ENCODE results near the gene CREG2. TPM values are rescaled to one million over a fixed set of nuclear protein-coding genes. Genes with fewer than 3 reads are reported as not detected.

The CREG2 gene
- total RNA-seq, 4 donors from 2014 or later: not detected

GRCh38 chr2:101308432-101309210 lies 78.7 kb downstream of the CREG2 start, which contains the start of gene RNF149:
Gene RNF149 (minus strand): TSS chr2:101308701. CDS start chr2:101308588, 113 bp downstream.
- ATAC-seq: peak; percentile 77 to 86
- TF ChIP-seq, protein P1, sequence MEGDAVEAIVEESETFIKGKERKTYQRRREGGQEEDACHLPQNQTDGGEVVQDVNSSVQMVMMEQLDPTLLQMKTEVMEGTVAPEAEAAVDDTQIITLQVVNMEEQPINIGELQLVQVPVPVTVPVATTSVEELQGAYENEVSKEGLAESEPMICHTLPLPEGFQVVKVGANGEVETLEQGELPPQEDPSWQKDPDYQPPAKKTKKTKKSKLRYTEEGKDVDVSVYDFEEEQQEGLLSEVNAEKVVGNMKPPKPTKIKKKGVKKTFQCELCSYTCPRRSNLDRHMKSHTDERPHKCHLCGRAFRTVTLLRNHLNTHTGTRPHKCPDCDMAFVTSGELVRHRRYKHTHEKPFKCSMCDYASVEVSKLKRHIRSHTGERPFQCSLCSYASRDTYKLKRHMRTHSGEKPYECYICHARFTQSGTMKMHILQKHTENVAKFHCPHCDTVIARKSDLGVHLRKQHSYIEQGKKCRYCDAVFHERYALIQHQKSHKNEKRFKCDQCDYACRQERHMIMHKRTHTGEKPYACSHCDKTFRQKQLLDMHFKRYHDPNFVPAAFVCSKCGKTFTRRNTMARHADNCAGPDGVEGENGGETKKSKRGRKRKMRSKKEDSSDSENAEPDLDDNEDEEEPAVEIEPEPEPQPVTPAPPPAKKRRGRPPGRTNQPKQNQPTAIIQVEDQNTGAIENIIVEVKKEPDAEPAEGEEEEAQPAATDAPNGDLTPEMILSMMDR (IDR thresholded peaks at IDR 0.05 in 4 of 5, conservative IDR thresholded peaks at IDR 0.05 in 1 of 5): peak in 1 of 5 experiments; percentile 6
- peak; percentile 95 to 96 for TF ChIP-seq POLR2A (IDR thresholded peaks at IDR 0.05)
- in situ Hi-C loops (cut with MboI; ENCODE audit: low sequenced_read_pairs in 4 of 4): loop anchor here in 1 of 4 donors (10.0 kb wide), 1 partner anchor 54 kb away; the partner anchor contains the start of gene CNOT11
- Histone ChIP-seq H3K9me3 (no peaks in the 10 kb centered on the region), H3K27me3 (no peaks in the 10 kb centered on the region), H3K4me1 (peaks cover 26 to 40% of the 10 kb centered on the region in 2 donors), H3K36me3 (no peaks in the 10 kb centered on the region), H3K27ac (peak within 1 kb of the TSS; percentile 89 to 98 (median 94)), H3K4me3 (peak within 1 kb of the TSS; percentile 81 to 99 (median 90))
- intact Hi-C loops (cut with DNase I; ENCODE audit: low total_unique reads): loop anchor here (1.0 to 10.0 kb wide), 2 partner anchors 56 to 484 kb away; partner anchors contain the start of genes CNOT11 and NPAS2
- peak; percentile 85 to 89 for DNase-seq

DNA sequence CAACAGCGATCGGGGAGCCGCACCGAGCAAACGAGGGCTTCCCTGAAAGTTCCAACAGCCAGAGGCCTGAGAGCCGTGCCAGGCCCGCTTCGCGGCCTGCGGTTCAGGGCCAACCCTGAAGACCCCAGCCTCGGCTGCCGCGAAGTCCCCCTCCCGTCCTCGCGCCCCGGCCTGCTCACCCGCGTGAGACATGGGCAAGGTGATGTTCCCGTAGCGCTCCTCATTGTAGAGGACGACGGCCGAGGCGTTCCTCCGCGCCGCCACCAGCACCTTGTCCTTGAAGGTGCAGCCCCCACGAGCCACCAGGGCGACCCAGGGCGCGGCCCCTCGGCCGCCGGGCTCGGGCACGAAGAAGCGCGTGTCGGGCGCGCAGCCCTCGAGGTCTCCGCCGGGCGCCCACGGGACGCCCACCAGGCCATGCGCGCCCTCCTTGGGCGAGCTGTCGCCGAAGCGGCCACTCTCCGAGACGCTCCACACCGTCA lies 79.3 kb downstream of the CREG2 start:
- H3K27ac ChIP-seq: peak overlapping the region; percentile 89 to 98 (median 94)
- H3K27me3 ChIP-seq: no peaks in the 10 kb centered on the region
- DNase-seq (peak in 1 of 2 donors; percentile 28), ATAC-seq (peak; percentile 34 to 53)
- H3K4me1 ChIP-seq: peaks cover 26 to 42% of the 10 kb centered on the region in 2 donors
- TF ChIP-seq, protein P1 (IDR thresholded peaks at IDR 0.05 in 4 of 5, conservative IDR thresholded peaks at IDR 0.05 in 1 of 5): peak in 1 of 5 experiments; percentile 15
- TF ChIP-seq POLR2A (IDR thresholded peaks at IDR 0.05): no peak
- peak overlapping the region; percentile 81 to 99 (median 90) for H3K4me3 ChIP-seq
- no peaks in the 10 kb centered on the region for H3K9me3 ChIP-seq
- intact Hi-C loops (cut with DNase I; ENCODE audit: low total_unique reads) (loop anchor here (1.0 to 10.0 kb wide), 2 partner anchors 56 to 483 kb away; partner anchors contain the start of genes CNOT11 and NPAS2), in situ Hi-C loops (cut with MboI; ENCODE audit: low sequenced_read_pairs in 4 of 4) (loop anchor here in 1 of 4 donors (10.0 kb wide), 1 partner anchor 53 kb away; the partner anchor contains the start of gene CNOT11)
- H3K36me3 ChIP-seq: no peaks in the 10 kb centered on the region

DNA sequence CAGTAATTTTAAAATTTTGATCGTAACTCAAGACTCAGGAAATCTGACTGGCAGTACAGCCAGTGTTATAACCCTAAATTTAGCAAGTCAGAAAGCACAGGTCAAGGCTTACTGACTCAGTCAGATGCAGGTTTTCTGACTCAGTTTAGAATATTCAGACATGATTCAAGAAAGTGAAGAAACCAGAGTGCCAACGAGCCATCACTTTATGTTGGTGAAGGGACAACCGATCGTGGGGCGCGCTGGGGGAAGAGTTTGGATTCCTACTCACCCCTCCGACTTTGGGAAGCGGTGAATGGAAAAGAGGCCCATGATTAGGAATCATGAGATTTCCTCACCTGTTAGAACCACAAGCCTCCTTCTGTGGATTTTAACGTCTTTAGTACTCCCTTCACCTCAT lies 79.8 kb downstream of the CREG2 start:
- H3K27ac ChIP-seq: peak overlapping the region; percentile 89 to 98 (median 94)

GRCh38 chr2:101306410-101306809 lies 80.9 kb downstream of the CREG2 start:
- Histone ChIP-seq H3K4me1 (peaks cover 38 to 58% of the 10 kb centered on the region in 2 donors), H3K36me3 (no peaks in the 10 kb centered on the region), H3K27ac (peak overlapping the region; percentile 89 to 98 (median 94)), H3K9me3 (no peaks in the 10 kb centered on the region), H3K4me3 (peak overlapping the region; percentile 81 to 99 (median 90)), H3K27me3 (no peaks in the 10 kb centered on the region)
- intact Hi-C loops (cut with DNase I; ENCODE audit: low total_unique reads): loop anchor here (10.0 kb wide), 1 partner anchor 482 kb away; the partner anchor contains the start of gene NPAS2
- DNase-seq (no peak), ATAC-seq (no peak)
- in situ Hi-C loops (cut with MboI; ENCODE audit: low sequenced_read_pairs in 4 of 4): loop anchor here in 1 of 4 donors (10.0 kb wide), 1 partner anchor 52 kb away; the partner anchor contains the start of gene CNOT11
- TF ChIP-seq POLR2A (IDR thresholded peaks at IDR 0.05): no peak
- TF ChIP-seq, protein P1 (IDR thresholded peaks at IDR 0.05 in 4 of 5, conservative IDR thresholded peaks at IDR 0.05 in 1 of 5): no peak

More for the DNA sequence above, 79.8 kb downstream of the CREG2 start:
- Histone ChIP-seq H3K27me3 (no peaks in the 10 kb centered on the region), H3K4me3 (peak overlapping the region; percentile 81 to 99 (median 90)), H3K4me1 (peaks cover 28 to 47% of the 10 kb centered on the region in 2 donors), H3K9me3 (no peaks in the 10 kb centered on the region), H3K36me3 (no peaks in the 10 kb centered on the region)
- TF ChIP-seq, protein P1 (IDR thresholded peaks at IDR 0.05 in 4 of 5, conservative IDR thresholded peaks at IDR 0.05 in 1 of 5): no peak
- no peak for TF ChIP-seq POLR2A (IDR thresholded peaks at IDR 0.05)
- peak in 1 of 2 donors; percentile 40 for ATAC-seq
- intact Hi-C loops (cut with DNase I; ENCODE audit: low total_unique reads): loop anchor here (10.0 kb wide), 1 partner anchor 483 kb away; the partner anchor contains the start of gene NPAS2
- in situ Hi-C loops (cut with MboI; ENCODE audit: low sequenced_read_pairs in 4 of 4): loop anchor here in 1 of 4 donors (10.0 kb wide), 1 partner anchor 53 kb away; the partner anchor contains the start of gene CNOT11
- DNase-seq: no peak

Measured in gastrocnemius medialis (tissue), 4 donors.